Activated naive CD4-positive, alpha-beta T cell treated with anti-CD3 and anti-CD28 coated beads, Interleukin-2, amount 10 ng/mL, durations not matched to agents 7 days and 5 days (primary cell): Measurements from ENCODE around the gene COA1.
"Not testable (repeated sequence)": the region's sequence is repeated elsewhere in the genome, so short reads cannot be mapped to it uniquely, and the experiment has no call there.

ENCODE experiments used
- CTCF ChIA-PET: fragments of 350-600 bp; sonication (Branson Sonifier 250); formaldehyde crosslinking; loops from one replicate; lab custom pipeline; 2021; ENCODE audit warnings: antibody characterized with exemption; lab: Charles Lee
- DNase-seq: peaks from one replicate; pipeline ENCODE4 v3.0.0-alpha.2; 2020
- H3K27ac Mint-ChIP-seq: one replicate; pipeline ENCODE4 v1.8.0; 2021; ENCODE audit warnings: mild to moderate bottlenecking, moderate library complexity, mixed read lengths
- H3K27me3 Mint-ChIP-seq: one replicate; pipeline ENCODE4 v1.8.0; 2021; ENCODE audit warnings: mild to moderate bottlenecking, mixed read lengths
- H3K36me3 Mint-ChIP-seq: one replicate; pipeline ENCODE4 v1.8.0; 2021; ENCODE audit warnings: mixed read lengths
- H3K4me1 Mint-ChIP-seq: one replicate; pipeline ENCODE4 v1.8.0; 2021; ENCODE audit warnings: mixed read lengths
- H3K4me3 Mint-ChIP-seq: one replicate; pipeline ENCODE4 v1.8.0; 2021; ENCODE audit warnings: mild to moderate bottlenecking, moderate library complexity, mixed read lengths
- H3K9me3 Mint-ChIP-seq: one replicate; pipeline ENCODE4 v1.8.0; 2021; ENCODE audit warnings: mixed read lengths

COA1 gene

GRCh38 chr7:43729214-43729923 lies at the start of gene COA1:
TSS of gene COA1 (minus strand) at chr7:43729523. CDS start at chr7:43648614, 80,909 bp downstream.
- H3K4me1 Mint-ChIP-seq: peaks cover 37% of the 10 kb centered on the region
- H3K27ac Mint-ChIP-seq: peak within 1 kb of the TSS; percentile 86
- peaks cover 10% of the 10 kb centered on the region for H3K27me3 Mint-ChIP-seq
- H3K4me3 Mint-ChIP-seq: peak within 1 kb of the TSS; percentile 90
- peaks cover 11% of the 10 kb centered on the region for H3K36me3 Mint-ChIP-seq
- DNase-seq: peak; percentile 84
- CTCF ChIA-PET: interaction anchor here (0.6 to 2.7 kb wide), 8 partner anchors 8 to 290 kb away, joined by 3 to 19 read pairs (median 4); partner anchors contain the start of gene STK17A
- no peaks in the 10 kb centered on the region for H3K9me3 Mint-ChIP-seq

- CTCF ChIA-PET, H3K9me3 Mint-ChIP-seq, H3K4me3 Mint-ChIP-seq, DNase-seq, H3K27me3 Mint-ChIP-seq: not testable (repeated sequence)
- Mint-ChIP-seq H3K27ac (peak overlapping the region; percentile 58), H3K4me1 (peaks cover 11% of the 10 kb centered on the region), H3K36me3 (peaks cover 20% of the 10 kb centered on the region)
Observed at GRCh38 chr7:43778293-43779044, 49.1 kb upstream of the COA1 start.

- CTCF ChIA-PET, H3K4me3 Mint-ChIP-seq: not testable (repeated sequence)
Observed at GRCh38 chr7:43775255-43775654, 45.9 kb upstream of the COA1 start.

GRCh38 chr7:43773268-43773667 lies 43.9 kb upstream of the COA1 start:
- H3K36me3 Mint-ChIP-seq: peaks cover 30% of the 10 kb centered on the region
- H3K9me3 Mint-ChIP-seq, H3K27me3 Mint-ChIP-seq, DNase-seq, CTCF ChIA-PET, H3K27ac Mint-ChIP-seq, H3K4me3 Mint-ChIP-seq, H3K4me1 Mint-ChIP-seq: not testable (repeated sequence)

More at GRCh38 chr7:43775255-43775654, 45.9 kb upstream of the COA1 start:
- Mint-ChIP-seq H3K36me3 (peaks cover 35% of the 10 kb centered on the region), H3K4me1 (peaks cover 11% of the 10 kb centered on the region)
- not testable (repeated sequence) for H3K9me3 Mint-ChIP-seq, DNase-seq, H3K27ac Mint-ChIP-seq, H3K27me3 Mint-ChIP-seq

- Mint-ChIP-seq H3K4me1 (no peaks in the 10 kb centered on the region), H3K27ac (no peak overlapping the region), H3K4me3 (no peak overlapping the region), H3K36me3 (peaks cover 29% of the 10 kb centered on the region), H3K9me3 (peaks cover 4% of the 10 kb centered on the region), H3K27me3 (no peaks in the 10 kb centered on the region)
- DNase-seq: no peak
- CTCF ChIA-PET: no interaction called here
Observed at GRCh38 chr7:43771573-43771972, 42.2 kb upstream of the COA1 start.

GRCh38 chr7:43771128-43771527 lies 41.8 kb upstream of the COA1 start:
- Mint-ChIP-seq H3K4me1 (no peaks in the 10 kb centered on the region), H3K9me3 (peaks cover 2% of the 10 kb centered on the region), H3K36me3 (peaks cover 26% of the 10 kb centered on the region), H3K27ac (no peak overlapping the region), H3K27me3 (no peaks in the 10 kb centered on the region), H3K4me3 (no peak overlapping the region)
- DNase-seq: no peak
- CTCF ChIA-PET: interaction anchor here (1.1 kb wide), 1 partner anchor 188 kb away, joined by 4 read pairs; the partner anchor contains the start of gene STK17A

- H3K27ac Mint-ChIP-seq: no peak overlapping the region
- peaks cover under 1% of the 10 kb centered on the region for H3K4me1 Mint-ChIP-seq
- H3K36me3 Mint-ChIP-seq: peaks cover 26% of the 10 kb centered on the region
- no peak for DNase-seq
- CTCF ChIA-PET: interaction anchor here (1.8 kb wide), 1 partner anchor 69 kb away, joined by 5 read pairs; no protein-coding TSS in a partner anchor
- no peaks in the 10 kb centered on the region for H3K27me3 Mint-ChIP-seq
- H3K4me3 Mint-ChIP-seq: no peak overlapping the region
- H3K9me3 Mint-ChIP-seq: peaks cover 2% of the 10 kb centered on the region
Observed at GRCh38 chr7:43769791-43770465, 40.6 kb upstream of the COA1 start.

GRCh38 chr7:43769281-43769680 lies 40.0 kb upstream of the COA1 start:
- H3K4me3 Mint-ChIP-seq: no peak overlapping the region
- H3K27ac Mint-ChIP-seq: no peak overlapping the region
- H3K4me1 Mint-ChIP-seq: peaks cover 7% of the 10 kb centered on the region
- H3K9me3 Mint-ChIP-seq: peaks cover 2% of the 10 kb centered on the region
- H3K36me3 Mint-ChIP-seq: peaks cover 23% of the 10 kb centered on the region
- no peaks in the 10 kb centered on the region for H3K27me3 Mint-ChIP-seq
- no peak for DNase-seq
- CTCF ChIA-PET: interaction anchor here (1.7 to 1.8 kb wide), 2 partner anchors 70 to 187 kb away, joined by 4 to 5 read pairs; partner anchors contain the start of gene STK17A

- H3K9me3 Mint-ChIP-seq: peaks cover 2% of the 10 kb centered on the region
- H3K36me3 Mint-ChIP-seq: peaks cover 23% of the 10 kb centered on the region
- H3K27ac Mint-ChIP-seq: no peak overlapping the region
- no peaks in the 10 kb centered on the region for H3K27me3 Mint-ChIP-seq
- CTCF ChIA-PET: interaction anchor here (1.7 to 1.8 kb wide), 2 partner anchors 70 to 186 kb away, joined by 4 to 5 read pairs; partner anchors contain the start of gene STK17A
- no peak overlapping the region for H3K4me3 Mint-ChIP-seq
- peaks cover 11% of the 10 kb centered on the region for H3K4me1 Mint-ChIP-seq
- DNase-seq: no peak
Observed at GRCh38 chr7:43768887-43769272, 39.6 kb upstream of the COA1 start.

GRCh38 chr7:43768201-43768886 lies 39.0 kb upstream of the COA1 start:
- H3K27ac Mint-ChIP-seq: no peak overlapping the region
- CTCF ChIA-PET: interaction anchor here (1.7 to 1.8 kb wide), 2 partner anchors 71 to 186 kb away, joined by 4 to 5 read pairs; partner anchors contain the start of gene STK17A
- peaks cover 16% of the 10 kb centered on the region for H3K4me1 Mint-ChIP-seq
- no peak overlapping the region for H3K4me3 Mint-ChIP-seq
- no peaks in the 10 kb centered on the region for H3K27me3 Mint-ChIP-seq
- no peak for DNase-seq
- H3K9me3 Mint-ChIP-seq: no peaks in the 10 kb centered on the region
- H3K36me3 Mint-ChIP-seq: peaks cover 22% of the 10 kb centered on the region

- H3K36me3 Mint-ChIP-seq: peaks cover 13% of the 10 kb centered on the region
- H3K4me3 Mint-ChIP-seq: no peak overlapping the region
- CTCF ChIA-PET: no interaction called here
- no peak overlapping the region for H3K27ac Mint-ChIP-seq
- no peaks in the 10 kb centered on the region for H3K9me3 Mint-ChIP-seq
- no peaks in the 10 kb centered on the region for H3K27me3 Mint-ChIP-seq
- peaks cover 22% of the 10 kb centered on the region for H3K4me1 Mint-ChIP-seq
- DNase-seq: no peak
Observed at GRCh38 chr7:43767311-43767710, 38.0 kb upstream of the COA1 start.

- Mint-ChIP-seq H3K27me3 (no peaks in the 10 kb centered on the region), H3K27ac (no peak overlapping the region), H3K36me3 (peaks cover 6% of the 10 kb centered on the region), H3K4me1 (peaks cover 25% of the 10 kb centered on the region), H3K9me3 (no peaks in the 10 kb centered on the region), H3K4me3 (no peak overlapping the region)
- no peak for DNase-seq
- CTCF ChIA-PET: interaction anchor here (0.5 kb wide), 1 partner anchor 187 kb away, joined by 3 read pairs; no protein-coding TSS in a partner anchor
Observed at GRCh38 chr7:43766564-43766963, 37.2 kb upstream of the COA1 start.

- CTCF ChIA-PET: interaction anchor here (0.7 to 1.7 kb wide), 4 partner anchors 9 to 182 kb away, joined by 3 to 9 read pairs (median 3); partner anchors contain the start of gene STK17A
- H3K27ac Mint-ChIP-seq: no peak overlapping the region
- H3K9me3 Mint-ChIP-seq: no peaks in the 10 kb centered on the region
- no peak for DNase-seq
- peaks cover 4% of the 10 kb centered on the region for H3K36me3 Mint-ChIP-seq
- no peak overlapping the region for H3K4me3 Mint-ChIP-seq
- H3K4me1 Mint-ChIP-seq: peaks cover 31% of the 10 kb centered on the region
- no peaks in the 10 kb centered on the region for H3K27me3 Mint-ChIP-seq
Observed at GRCh38 chr7:43764807-43765491, 35.6 kb upstream of the COA1 start.
